Activated CD4-positive, alpha-beta memory T cell treated with anti-CD3 and anti-CD28 coated beads for 36 hours (primary cell): ENCODE data around the gene IGFBP4. TPM values are rescaled to one million over a fixed set of nuclear protein-coding genes. Genes with fewer than 3 reads are reported as not detected.
A peak's percentile ranks its signal among the peaks of the same experiment; 100 is the strongest.

Experiments
- CTCF ChIA-PET: fragments of 350-600 bp; sonication (Branson Sonifier 250); formaldehyde crosslinking; loops from one replicate; lab custom pipeline; 2021; ENCODE audit warnings: antibody characterized with exemption, inconsistent platforms; lab: Charles Lee
- POLR2A ChIA-PET: fragments of 350-600 bp; sonication (Branson Sonifier 250); formaldehyde crosslinking; loops from one replicate; lab custom pipeline; 2021; ENCODE audit warnings: antibody characterized with exemption; lab: Charles Lee
- DNase-seq: peaks from one replicate; pipeline ENCODE4 v3.0.0-alpha.2; 2020
- H3K27ac Mint-ChIP-seq: one replicate; pipeline ENCODE4 v1.8.0; 2021; ENCODE audit warnings: mixed read lengths
- H3K27me3 Mint-ChIP-seq: one replicate; pipeline ENCODE4 v1.8.0; 2021; ENCODE audit warnings: mixed read lengths
- H3K36me3 Mint-ChIP-seq: one replicate; pipeline ENCODE4 v1.8.0; 2021; ENCODE audit warnings: mixed read lengths
- H3K4me1 Mint-ChIP-seq: one replicate; pipeline ENCODE4 v1.8.0; 2021; ENCODE audit warnings: low read depth, mixed read lengths
- H3K4me3 Mint-ChIP-seq: one replicate; pipeline ENCODE4 v1.8.0; 2021; ENCODE audit warnings: mild to moderate bottlenecking, mixed read lengths
- H3K9me3 Mint-ChIP-seq: one replicate; pipeline ENCODE4 v1.8.0; 2021; ENCODE audit warnings: mixed read lengths
- intact Hi-C: fragments of 100-400 bp; cut with micrococcal nuclease; formaldehyde crosslinking; loops from one replicate; pipeline ENCODE4 v1.15.1; 2023
- total RNA-seq, 2 experiments: library from RNA; stranded (reverse); gene quantifications; one replicate each; pipeline ENCODE4 v1.2.3, GENCODE V29; 2021

Gene IGFBP4
- total RNA-seq, 2 experiments from 2014 or later, result 14.6 to 15.5 TPM

DNA sequence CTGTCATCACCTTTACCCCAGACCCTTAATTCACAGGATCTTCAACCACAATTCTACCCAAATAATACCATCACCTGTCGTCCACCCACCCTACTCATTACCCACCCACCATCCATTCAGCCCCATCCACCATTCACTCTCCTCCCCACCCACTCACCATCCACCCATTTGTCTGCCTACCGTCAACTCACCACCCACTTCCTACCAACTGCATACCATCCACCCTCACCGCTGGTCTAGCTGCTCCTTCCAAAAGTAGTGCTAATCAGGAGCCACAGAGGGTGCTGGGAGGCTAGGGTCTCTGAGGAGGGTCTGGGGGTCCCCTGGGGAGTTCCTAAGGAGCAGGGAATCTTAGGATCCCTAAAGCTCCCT is 12.0 kb upstream of the IGFBP4 start:
- DNase-seq, result peak; percentile 4
- POLR2A ChIA-PET, result no interaction called here
- H3K36me3 Mint-ChIP-seq, result no peaks in the 10 kb centered on the region
- H3K27ac Mint-ChIP-seq, result no peak overlapping the region
- H3K9me3 Mint-ChIP-seq, result no peaks in the 10 kb centered on the region
- CTCF ChIA-PET, result interaction anchor here (1.1 kb wide), 1 partner anchor 102 kb away, joined by 3 read pairs; no protein-coding TSS in a partner anchor
- peaks cover 30% of the 10 kb centered on the region for H3K4me1 Mint-ChIP-seq
- intact Hi-C loops, result no loop called here
- H3K27me3 Mint-ChIP-seq, result no peaks in the 10 kb centered on the region
- H3K4me3 Mint-ChIP-seq, result no peak overlapping the region

- peaks cover 12% of the 10 kb centered on the region for H3K4me1 Mint-ChIP-seq
- H3K9me3 Mint-ChIP-seq, result no peaks in the 10 kb centered on the region
- H3K27me3 Mint-ChIP-seq, result no peaks in the 10 kb centered on the region
- H3K36me3 Mint-ChIP-seq, result no peaks in the 10 kb centered on the region
- DNase-seq, result no peak
- ChIA-PET POLR2A (no interaction called here), CTCF (interaction anchor here (0.8 to 1.6 kb wide), 10 partner anchors 9 to 99 kb away, joined by 3 to 7 read pairs (median 3); partner anchors contain the start of gene TOP2A)
- no peak overlapping the region for H3K4me3 Mint-ChIP-seq
- H3K27ac Mint-ChIP-seq, result no peak overlapping the region
- intact Hi-C loops, result no loop called here
These were observed 10.3 kb upstream of the IGFBP4 start for GRCh38 chr17:40432864-40433528.

DNA sequence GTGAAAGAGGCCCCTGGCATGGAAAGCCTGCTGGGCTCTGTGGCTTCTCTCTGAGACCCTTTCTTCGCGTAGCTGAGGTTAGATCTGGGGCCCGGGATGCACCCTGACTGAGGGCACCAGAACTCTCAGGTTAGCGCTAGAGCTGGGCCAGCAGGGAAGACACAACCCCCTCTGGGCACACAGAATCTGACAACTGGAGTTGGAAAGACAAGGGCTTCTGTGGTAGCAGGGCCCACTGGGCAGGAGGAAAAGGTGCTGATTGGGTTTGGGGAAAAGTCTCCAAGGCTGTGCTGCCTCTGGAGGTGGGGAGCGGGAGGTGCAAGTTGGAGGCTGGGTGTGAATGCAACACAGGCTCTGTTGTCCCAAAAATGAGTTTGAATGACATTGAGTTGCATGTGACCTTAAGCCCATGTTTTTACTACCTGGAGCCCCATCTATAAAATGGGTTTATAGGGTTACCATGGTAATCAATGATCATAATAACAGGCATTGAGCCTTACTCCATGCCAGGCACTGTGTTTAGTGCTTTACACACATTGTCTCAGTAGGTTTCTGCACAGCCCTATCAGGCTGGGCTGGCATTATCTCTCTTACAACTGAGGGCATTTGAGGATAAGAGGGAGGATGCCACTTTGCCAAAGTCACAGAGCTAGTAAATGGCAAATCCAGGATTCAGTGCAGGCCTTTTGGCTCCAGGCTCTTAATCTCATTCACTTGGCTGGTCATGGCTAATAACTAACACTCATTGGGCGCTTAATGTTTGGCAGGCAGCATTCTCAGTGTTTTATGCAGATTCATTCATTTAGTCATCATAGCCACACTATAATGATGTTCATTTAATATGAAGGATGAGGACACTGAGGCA is 9.5 kb upstream of the IGFBP4 start:
- DNase-seq, result peak; percentile 51
- H3K27me3 Mint-ChIP-seq, result no peaks in the 10 kb centered on the region
- no peaks in the 10 kb centered on the region for H3K9me3 Mint-ChIP-seq
- no peaks in the 10 kb centered on the region for H3K36me3 Mint-ChIP-seq
- intact Hi-C loops, result no loop called here
- CTCF ChIA-PET, result interaction anchor here (0.7 to 1.6 kb wide), 11 partner anchors 8 to 98 kb away, joined by 3 to 7 read pairs (median 3); partner anchors contain the start of gene TOP2A
- H3K4me3 Mint-ChIP-seq, result no peak overlapping the region
- peaks cover 11% of the 10 kb centered on the region for H3K4me1 Mint-ChIP-seq
- POLR2A ChIA-PET, result no interaction called here
- H3K27ac Mint-ChIP-seq, result no peak overlapping the region

DNA sequence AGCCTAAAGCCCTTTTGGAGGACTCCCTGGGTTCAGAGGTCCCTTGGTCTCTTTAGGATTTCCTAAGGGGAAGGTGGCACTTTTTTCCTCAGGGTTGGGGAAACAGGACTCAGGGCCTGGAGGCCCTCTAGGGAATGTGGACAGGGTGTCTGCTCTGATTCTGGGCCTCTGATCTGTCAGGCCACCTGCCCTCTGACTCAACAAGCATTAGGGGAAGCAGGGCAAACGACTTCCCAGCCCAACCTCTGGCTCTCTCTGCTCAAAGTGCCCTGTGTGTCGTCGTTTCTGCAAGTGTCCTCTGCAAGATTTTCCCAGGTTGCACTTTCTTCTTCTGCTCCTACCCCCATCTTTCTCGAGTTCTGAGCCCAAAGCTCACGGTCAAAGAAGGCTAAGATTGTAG is 6.6 kb upstream of the IGFBP4 start:
- Mint-ChIP-seq H3K36me3 (no peaks in the 10 kb centered on the region), H3K4me1 (peaks cover 11% of the 10 kb centered on the region), H3K4me3 (no peak overlapping the region), H3K9me3 (no peaks in the 10 kb centered on the region), H3K27ac (no peak overlapping the region), H3K27me3 (no peaks in the 10 kb centered on the region)
- ChIA-PET POLR2A (no interaction called here), CTCF (interaction anchor here (1.1 to 9.6 kb wide), 4 partner anchors 40 to 232 kb away, joined by 3 to 129 read pairs (median 4); no protein-coding TSS in a partner anchor)
- no peak for DNase-seq
- intact Hi-C loops, result no loop called here

DNA sequence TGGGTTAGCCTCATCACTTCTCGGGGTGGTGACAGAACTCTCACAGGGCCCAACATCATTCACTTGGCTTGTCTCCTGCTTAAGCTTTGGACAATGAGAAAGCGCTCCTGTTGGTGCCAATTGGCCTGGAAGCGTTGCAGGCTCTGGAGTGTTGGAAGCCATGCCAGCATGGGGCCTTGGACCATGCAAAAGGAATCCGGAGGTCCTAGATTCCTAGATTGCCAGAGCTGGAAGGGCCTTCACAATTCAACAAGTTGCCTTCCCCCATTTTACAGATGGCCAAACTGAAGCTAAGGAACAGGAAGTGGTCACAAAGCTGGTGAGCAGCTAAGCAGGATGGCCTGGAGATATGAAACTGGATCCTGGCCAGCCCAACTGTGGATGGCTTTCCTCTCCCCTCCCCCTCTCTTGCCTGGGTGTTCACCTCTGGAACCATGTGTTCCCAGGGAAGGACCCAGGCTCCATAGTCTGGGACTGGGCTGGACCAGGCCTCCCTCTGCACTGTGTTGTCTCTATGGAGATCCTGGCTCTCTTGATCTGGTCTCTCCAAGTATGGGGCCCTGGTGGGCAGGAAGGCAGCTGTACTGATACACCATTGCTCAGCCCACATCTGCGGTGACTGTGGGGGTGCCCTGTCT is 6.0 kb upstream of the IGFBP4 start:
- ChIA-PET CTCF (interaction anchor here (1.0 to 9.6 kb wide), 5 partner anchors 13 to 124 kb away, joined by 3 to 129 read pairs (median 3); no protein-coding TSS in a partner anchor), POLR2A (no interaction called here)
- intact Hi-C loops, result no loop called here
- Mint-ChIP-seq H3K27ac (no peak overlapping the region), H3K36me3 (no peaks in the 10 kb centered on the region), H3K9me3 (no peaks in the 10 kb centered on the region), H3K4me3 (no peak overlapping the region), H3K27me3 (no peaks in the 10 kb centered on the region), H3K4me1 (peaks cover 11% of the 10 kb centered on the region)
- no peak for DNase-seq

DNA sequence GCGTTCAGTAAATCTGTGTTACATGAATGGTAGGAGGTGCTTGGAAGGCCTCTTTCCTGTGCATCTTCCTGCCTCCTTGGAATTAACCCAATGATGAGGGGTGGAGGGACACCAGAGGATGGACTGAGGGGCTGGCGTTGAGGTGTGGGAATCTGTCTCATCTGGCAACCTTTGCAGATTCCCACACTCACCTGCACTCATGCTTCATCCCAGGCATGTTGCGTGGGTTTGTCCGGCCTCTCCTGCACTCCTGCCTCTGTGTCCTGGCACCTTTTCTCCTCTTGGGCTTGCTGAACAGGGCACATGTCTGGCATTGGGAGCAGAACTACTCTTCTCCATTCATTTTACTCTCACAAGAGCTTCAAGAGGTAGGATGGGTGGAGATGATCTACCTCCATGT is 3.1 kb upstream of the IGFBP4 start:
- POLR2A ChIA-PET, result no interaction called here
- CTCF ChIA-PET, result interaction anchor here (1.4 to 9.6 kb wide), 5 partner anchors 10 to 120 kb away, joined by 3 to 129 read pairs (median 4); no protein-coding TSS in a partner anchor
- no peak overlapping the region for H3K27ac Mint-ChIP-seq
- intact Hi-C loops, result no loop called here
- no peak overlapping the region for H3K4me3 Mint-ChIP-seq
- no peaks in the 10 kb centered on the region for H3K9me3 Mint-ChIP-seq
- H3K27me3 Mint-ChIP-seq, result peaks cover 1% of the 10 kb centered on the region
- no peaks in the 10 kb centered on the region for H3K36me3 Mint-ChIP-seq
- peaks cover 18% of the 10 kb centered on the region for H3K4me1 Mint-ChIP-seq
- DNase-seq, result no peak

- Mint-ChIP-seq H3K4me3 (no peak overlapping the region), H3K36me3 (no peaks in the 10 kb centered on the region), H3K4me1 (peaks cover 29% of the 10 kb centered on the region), H3K27ac (no peak overlapping the region), H3K9me3 (no peaks in the 10 kb centered on the region), H3K27me3 (peaks cover 1% of the 10 kb centered on the region)
- POLR2A ChIA-PET, result interaction anchor here (1.7 kb wide), 1 partner anchor 16 kb away, joined by 4 read pairs; no protein-coding TSS in a partner anchor
- DNase-seq, result no peak
- CTCF ChIA-PET, result interaction anchor here (1.1 to 9.6 kb wide), 9 partner anchors 10 to 121 kb away, joined by 3 to 129 read pairs (median 7); partner anchors contain the start of gene TOP2A
- intact Hi-C loops, result no loop called here
These were observed 656 bp upstream of the IGFBP4 start for GRCh38 chr17:40442392-40443195.

- no peaks in the 10 kb centered on the region for H3K9me3 Mint-ChIP-seq
- H3K4me3 Mint-ChIP-seq, result peak overlapping the region; percentile 65
- DNase-seq, result peak; percentile 31
- no peaks in the 10 kb centered on the region for H3K36me3 Mint-ChIP-seq
- H3K27ac Mint-ChIP-seq, result peak overlapping the region; percentile 82
- POLR2A ChIA-PET, result interaction anchor here (0.8 to 1.7 kb wide), 5 partner anchors 17 to 169 kb away, joined by 3 to 7 read pairs (median 4); partner anchors contain the start of gene TOP2A
- intact Hi-C loops, result loop anchor here (2.0 kb wide), 1 partner anchor 37 kb away; no protein-coding TSS in a partner anchor
- H3K27me3 Mint-ChIP-seq, result peaks cover 1% of the 10 kb centered on the region
- CTCF ChIA-PET, result interaction anchor here (0.6 to 9.6 kb wide), 22 partner anchors 11 to 683 kb away, joined by 3 to 129 read pairs (median 4); partner anchors contain the start of gene TOP2A
- H3K4me1 Mint-ChIP-seq, result peaks cover 43% of the 10 kb centered on the region
These were observed 994 bp downstream of the IGFBP4 start for GRCh38 chr17:40443988-40444899.

DNA sequence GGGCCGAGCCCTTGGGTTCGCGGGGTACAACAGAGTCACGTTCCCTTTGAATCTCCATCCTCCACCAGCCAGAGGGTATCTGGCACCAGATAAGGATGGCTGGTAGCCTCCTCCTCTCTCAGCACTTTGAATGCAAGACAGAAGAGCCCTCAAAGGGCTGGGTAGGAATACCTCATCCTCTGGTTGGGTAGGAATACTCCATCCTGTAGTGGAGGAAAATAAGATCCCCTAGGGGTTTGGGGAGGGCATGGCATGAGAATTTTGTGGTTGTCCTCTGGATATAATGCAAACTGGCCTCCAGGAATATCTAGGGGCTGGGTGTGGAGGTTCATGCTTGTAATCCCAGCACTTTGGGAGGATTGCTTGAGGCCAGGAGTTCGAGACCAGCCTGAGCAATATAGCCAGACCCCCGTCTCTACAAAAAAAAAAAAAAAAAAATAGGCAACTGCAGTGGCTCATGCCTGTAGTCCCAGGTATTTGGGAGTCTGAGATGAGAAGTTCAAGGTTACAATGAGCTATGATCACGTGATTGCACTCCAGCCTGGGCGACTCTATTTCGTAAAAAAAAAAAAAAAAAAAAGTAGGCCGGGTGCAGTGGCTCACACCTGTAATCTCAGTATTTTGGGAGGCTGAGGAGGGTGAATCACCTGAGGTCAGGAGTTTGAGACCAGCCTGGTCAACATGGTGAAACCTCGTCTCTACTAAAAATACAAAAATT is 2.7 kb downstream of the IGFBP4 start:
- DNase-seq, result no peak
- ChIA-PET POLR2A (interaction anchor here (0.9 kb wide), 1 partner anchor 44 kb away, joined by 3 read pairs; no protein-coding TSS in a partner anchor), CTCF (interaction anchor here (1.0 to 9.6 kb wide), 5 partner anchors 10 to 88 kb away, joined by 3 to 129 read pairs (median 9); no protein-coding TSS in a partner anchor)
- H3K9me3 Mint-ChIP-seq, result no peaks in the 10 kb centered on the region
- H3K27ac Mint-ChIP-seq, result no peak overlapping the region
- peak overlapping the region; percentile 65 for H3K4me3 Mint-ChIP-seq
- no peaks in the 10 kb centered on the region for H3K36me3 Mint-ChIP-seq
- H3K4me1 Mint-ChIP-seq, result peaks cover 43% of the 10 kb centered on the region
- intact Hi-C loops, result loop anchor here (1.0 to 2.0 kb wide), 4 partner anchors 27 to 114 kb away; no protein-coding TSS in a partner anchor
- peaks cover 1% of the 10 kb centered on the region for H3K27me3 Mint-ChIP-seq
